ENCODE results near the gene OXT. TPM values are rescaled to one million over a fixed set of nuclear protein-coding genes. Genes with fewer than 3 reads are reported as not detected.

Gene OXT
- total and polyA plus RNA-seq, 2 of the 4 experiments (the other 2 are of a cell fraction): not detected

DNA sequence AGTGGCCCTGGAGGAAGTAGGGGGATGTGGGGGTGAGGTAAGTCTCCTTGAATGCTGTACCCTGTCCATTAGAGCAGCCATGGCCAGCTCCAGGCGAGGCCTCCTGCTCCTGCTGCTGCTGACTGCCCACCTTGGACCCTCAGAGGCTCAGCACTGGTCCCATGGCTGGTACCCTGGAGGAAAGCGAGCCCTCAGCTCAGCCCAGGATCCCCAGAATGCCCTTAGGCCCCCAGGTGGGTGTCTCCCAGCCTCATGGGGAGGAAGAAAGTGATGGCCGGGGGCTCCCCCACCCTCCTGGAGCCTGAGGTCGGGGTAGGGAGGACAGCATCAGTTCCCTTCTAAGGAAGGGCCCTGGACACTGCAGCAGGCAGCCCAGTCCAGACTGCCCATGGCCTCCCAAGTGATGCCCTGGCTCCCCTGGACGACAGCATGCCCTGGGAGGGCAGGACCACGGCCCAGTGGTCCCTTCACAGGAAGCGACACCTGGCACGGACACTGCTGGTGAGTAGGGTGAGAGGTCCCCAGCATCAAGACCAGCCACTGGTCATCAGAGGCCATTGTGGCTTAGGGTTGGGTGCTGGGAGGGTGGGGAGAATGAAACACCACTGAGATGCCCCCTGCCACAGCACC, 27.0 kb upstream of the OXT start:
- Histone ChIP-seq H2BK15ac (ENCODE audit: low read depth, low read length) (no peak overlapping the region), H2AK5ac (ENCODE audit: low read depth, low read length) (no peak overlapping the region), H4K8ac (ENCODE audit: low read depth in 2 of 2, low read length in 2 of 2) (peak overlapping the region; percentile 31 to 91; a peak in 2 of 4 replicates), H3K4me1 (ENCODE audit: control insufficient read depth, insufficient read depth, low read length) (peaks cover 13% of the 10 kb centered on the region), H3K23ac (ENCODE audit: low read depth, low read length) (no peak overlapping the region), H3K9me1 (ENCODE audit: insufficient read depth, low read length) (peaks cover 24% of the 10 kb centered on the region), H3K27me3 (ENCODE audit: control insufficient read depth, insufficient read depth, low read length) (no peaks in the 10 kb centered on the region), H2AFZ (replicated peaks; ENCODE audit: low read length, poor library complexity) (no peak overlapping the region), H3K18ac (ENCODE audit: low read depth, low read length) (no peak overlapping the region), H2AK9ac (replicated peaks; ENCODE audit: low read depth, low read length, poor library complexity) (peak overlapping the region; percentile 95), H3K9ac (ENCODE audit: low read depth, low read length) (no peak overlapping the region), H3K4me2 (ENCODE audit: low read depth, low read length) (no peak overlapping the region), H2BK120ac (ENCODE audit: low read depth, low read length) (no peak overlapping the region), H2BK20ac (ENCODE audit: low read depth, low read length) (no peak overlapping the region), H4K91ac (ENCODE audit: insufficient read depth, low read depth, low read length) (no peak overlapping the region; the same call in 1 of the 2 replicates), H3K79me1 (ENCODE audit: low read depth in 1 of 2, low read length in 2 of 2) (peaks cover 10 to 22% of the 10 kb centered on the region in 2 experiments), H3K36me3 (ENCODE audit: control insufficient read depth, insufficient read depth, low read length) (peaks cover 27% of the 10 kb centered on the region), H3K14ac (replicated peaks; ENCODE audit: low read depth, low read length) (no peak overlapping the region), H3K56ac (ENCODE audit: extremely low read depth, insufficient read depth, low read length) (no peak overlapping the region), H4K5ac (ENCODE audit: low read depth, low read length) (no peak overlapping the region), H3K27ac (ENCODE audit: insufficient read depth, low read length) (no peak overlapping the region), H3K9me3 (ENCODE audit: control insufficient read depth, insufficient read depth, low read length) (no peaks in the 10 kb centered on the region), H4K20me1 (ENCODE audit: insufficient read depth, low read length) (peaks cover 8% of the 10 kb centered on the region), H2BK5ac (ENCODE audit: low read depth, low read length, poor library complexity, severe bottlenecking) (peak overlapping the region; percentile 97), H3K4me3 (ENCODE audit: insufficient read depth, low read depth, low read length) (no peak overlapping the region), H3K4ac (ENCODE audit: low read depth, low read length) (peak overlapping the region; percentile 92)
- BruUV-seq (replicated peaks): no TSS peak
- ATAC-seq (ENCODE audit: low read depth) (no peak), DNase-seq (no peak)
- WGBS, 2 experiments (ENCODE audit: extremely low coverage in 2 of 2, insufficient read length in 1 of 2): 100% methylated on average over 1 of the region's 8 CpGs; no CpG with 5 or more reads in 1 of the 2 experiments
- dilution Hi-C loops (cut with HindIII; ENCODE audit: low sequenced_read_pairs, unreplicated experiment): no loop called here
- intact Hi-C loops (cut with micrococcal nuclease): no loop called here
- TF ChIP-seq BHLHE40 (IDR thresholded peaks at IDR 0.05; ENCODE audit: low read depth, low read length): no peak
- TF ChIP-seq POLR2A (IDR thresholded peaks at IDR 0.05; ENCODE audit: low read depth, low read length): no peak
- no peak for TF ChIP-seq NFE2L2 (IDR thresholded peaks at IDR 0.05; ENCODE audit: low read depth, low read length)
- no peak for TF ChIP-seq MAZ (IDR thresholded peaks at IDR 0.05; ENCODE audit: borderline replicate concordance, low read depth, low read length)
- no peak for TF ChIP-seq FOS (IDR thresholded peaks at IDR 0.05; ENCODE audit: low read depth, low read length)
- TF ChIP-seq, protein P1, sequence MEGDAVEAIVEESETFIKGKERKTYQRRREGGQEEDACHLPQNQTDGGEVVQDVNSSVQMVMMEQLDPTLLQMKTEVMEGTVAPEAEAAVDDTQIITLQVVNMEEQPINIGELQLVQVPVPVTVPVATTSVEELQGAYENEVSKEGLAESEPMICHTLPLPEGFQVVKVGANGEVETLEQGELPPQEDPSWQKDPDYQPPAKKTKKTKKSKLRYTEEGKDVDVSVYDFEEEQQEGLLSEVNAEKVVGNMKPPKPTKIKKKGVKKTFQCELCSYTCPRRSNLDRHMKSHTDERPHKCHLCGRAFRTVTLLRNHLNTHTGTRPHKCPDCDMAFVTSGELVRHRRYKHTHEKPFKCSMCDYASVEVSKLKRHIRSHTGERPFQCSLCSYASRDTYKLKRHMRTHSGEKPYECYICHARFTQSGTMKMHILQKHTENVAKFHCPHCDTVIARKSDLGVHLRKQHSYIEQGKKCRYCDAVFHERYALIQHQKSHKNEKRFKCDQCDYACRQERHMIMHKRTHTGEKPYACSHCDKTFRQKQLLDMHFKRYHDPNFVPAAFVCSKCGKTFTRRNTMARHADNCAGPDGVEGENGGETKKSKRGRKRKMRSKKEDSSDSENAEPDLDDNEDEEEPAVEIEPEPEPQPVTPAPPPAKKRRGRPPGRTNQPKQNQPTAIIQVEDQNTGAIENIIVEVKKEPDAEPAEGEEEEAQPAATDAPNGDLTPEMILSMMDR (conservative IDR thresholded peaks at IDR 0.05; ENCODE audit: low read depth, low read length): no peak
- no peak for TF ChIP-seq RCOR1 (IDR thresholded peaks at IDR 0.05; ENCODE audit: insufficient replicate concordance, low read length)
- no peak for TF ChIP-seq SMC3 (IDR thresholded peaks at IDR 0.05; ENCODE audit: low read depth, low read length)
- no peak for TF ChIP-seq RFX5 (IDR thresholded peaks at IDR 0.05; ENCODE audit: low read depth, low read length)
- TF ChIP-seq, protein P2, sequence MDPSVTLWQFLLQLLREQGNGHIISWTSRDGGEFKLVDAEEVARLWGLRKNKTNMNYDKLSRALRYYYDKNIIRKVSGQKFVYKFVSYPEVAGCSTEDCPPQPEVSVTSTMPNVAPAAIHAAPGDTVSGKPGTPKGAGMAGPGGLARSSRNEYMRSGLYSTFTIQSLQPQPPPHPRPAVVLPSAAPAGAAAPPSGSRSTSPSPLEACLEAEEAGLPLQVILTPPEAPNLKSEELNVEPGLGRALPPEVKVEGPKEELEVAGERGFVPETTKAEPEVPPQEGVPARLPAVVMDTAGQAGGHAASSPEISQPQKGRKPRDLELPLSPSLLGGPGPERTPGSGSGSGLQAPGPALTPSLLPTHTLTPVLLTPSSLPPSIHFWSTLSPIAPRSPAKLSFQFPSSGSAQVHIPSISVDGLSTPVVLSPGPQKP (IDR thresholded peaks at IDR 0.05; ENCODE audit: borderline replicate concordance, low read depth, low read length): no peak
- TF ChIP-seq CEBPB (IDR thresholded peaks at IDR 0.05; ENCODE audit: low read depth, low read length): no peak
- TF ChIP-seq, protein P3, sequence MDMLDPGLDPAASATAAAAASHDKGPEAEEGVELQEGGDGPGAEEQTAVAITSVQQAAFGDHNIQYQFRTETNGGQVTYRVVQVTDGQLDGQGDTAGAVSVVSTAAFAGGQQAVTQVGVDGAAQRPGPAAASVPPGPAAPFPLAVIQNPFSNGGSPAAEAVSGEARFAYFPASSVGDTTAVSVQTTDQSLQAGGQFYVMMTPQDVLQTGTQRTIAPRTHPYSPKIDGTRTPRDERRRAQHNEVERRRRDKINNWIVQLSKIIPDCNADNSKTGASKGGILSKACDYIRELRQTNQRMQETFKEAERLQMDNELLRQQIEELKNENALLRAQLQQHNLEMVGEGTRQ (IDR thresholded peaks at IDR 0.05; ENCODE audit: low read depth, low read length): no peak
- ChIA-PET CTCF (no interaction called here), POLR2A (ENCODE audit: unreplicated experiment) (no interaction called here)
- in situ Hi-C loops (cut with MboI; ENCODE audit: low sequenced_read_pairs): no loop called here

All from IMR-90 (cell line).